ENCODE results near the gene LCE6A.

DNA sequence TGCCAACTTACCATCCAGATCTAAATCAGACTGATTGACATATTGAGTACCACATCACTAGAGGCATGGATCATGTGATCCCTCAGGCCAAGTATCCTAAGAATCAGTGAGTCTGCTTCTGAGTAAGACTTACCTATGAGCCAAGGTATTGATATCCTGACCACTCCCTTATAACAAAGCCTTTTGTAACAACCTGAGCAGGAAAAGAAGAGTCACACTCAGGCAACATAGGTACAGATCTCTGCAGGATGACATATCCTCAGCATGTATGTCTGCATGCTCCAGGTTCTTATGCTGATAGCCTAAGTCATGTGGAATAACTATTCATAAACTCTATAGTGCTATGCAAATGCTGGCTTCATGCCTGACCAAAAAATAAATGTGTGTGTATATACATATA lies 17.7 kb upstream of the LCE6A start:
- TF ChIP-seq CTCF (IDR thresholded peaks at IDR 0.05; ENCODE audit: low read depth, low read length, poor library complexity, severe bottlenecking) (no peak), EZH2phosphoT487 (IDR thresholded peaks at IDR 0.05; ENCODE audit: borderline replicate concordance, low read length) (no peak)
